Aorta (tissue), 5 donors: ENCODE measurements around the gene PROZ. TPM values are rescaled to one million over a fixed set of nuclear protein-coding genes. Genes with fewer than 3 reads are reported as not detected.

ENCODE experiments used
- ATAC-seq: fragments of 200-7000 bp; cut with Tn5 transposase; one replicate; pipeline ENCODE4 v1.9.1; 2022; ENCODE audit warnings: moderate library complexity; ENCODE audit not compliant: low FRiP score
- DNase-seq, 2 donors: peaks; one replicate each; pipeline ENCODE4 v3.0.0-alpha.2; 2020
- H3K27ac ChIP-seq, 2 donors: one replicate each; pipeline ENCODE4 v1.5.1; 2013; ENCODE audit warnings: low read length in 2 of 2, mild to moderate bottlenecking in 2 of 2, moderate library complexity in 2 of 2, control low read depth in 1 of 2, inconsistent platforms in 1 of 2, low read depth in 1 of 2
- H3K27me3 ChIP-seq, 2 donors: one replicate each; pipeline ENCODE4 v1.6.1; 2013; ENCODE audit warnings: control low read depth in 1 of 2, low read length in 1 of 2, mild to moderate bottlenecking in 1 of 2, moderate library complexity in 1 of 2; ENCODE audit not compliant: insufficient read depth in 2 of 2, control insufficient read depth in 1 of 2
- H3K36me3 ChIP-seq, 2 donors: one replicate each; pipeline ENCODE4 v1.6.1; 2013; ENCODE audit warnings: control low read depth in 1 of 2, low read length in 1 of 2, mild to moderate bottlenecking in 1 of 2; ENCODE audit not compliant: insufficient read depth in 2 of 2, control insufficient read depth in 1 of 2
- H3K4me1 ChIP-seq, 2 donors: one replicate each; pipeline ENCODE4 v1.6.1; 2013; ENCODE audit warnings: low read length in 2 of 2, control low read depth in 1 of 2, mild to moderate bottlenecking in 1 of 2, moderate library complexity in 1 of 2; ENCODE audit not compliant: insufficient read depth in 2 of 2, control insufficient read depth in 1 of 2
- H3K4me3 ChIP-seq, 2 donors: one replicate each; pipeline ENCODE4 v1.5.1; 2013; ENCODE audit warnings: low read length in 2 of 2, control low read depth in 1 of 2, mild to moderate bottlenecking in 1 of 2
- H3K9me3 ChIP-seq: one replicate; pipeline ENCODE4 v1.6.1; 2013; ENCODE audit warnings: mild to moderate bottlenecking, low read length; ENCODE audit not compliant: control insufficient read depth
- WGBS, 2 donors: extraction: QIAGEN DNeasy Blood & Tissue Kit; methylation state at CpG; one replicate each; pipeline ENCODE4 v1.1.7; 2013; 5-methylcytosine and 5-hydroxymethylcytosine counted together
- intact Hi-C, 2 donors: fragments of 100-400 bp; cut with DNase I; formaldehyde crosslinking; loops; one replicate each; pipeline versions ENCODE4 v1.14.2 to v1.15.0; 2022
- polyA plus RNA-seq, 2 donors: library from polyadenylated mRNA; stranded (reverse); fragments of 200-250 nt; gene quantifications; one replicate each; pipeline ENCODE4 v1.2.3, GENCODE V29; 2013
- total RNA-seq, 2 donors: library from RNA; stranded (reverse); fragmentation: NEBNext Ultra II Directional; extraction: Animal tissue kit (Norgen Biotek cat#: 25700); gene quantifications; one replicate each; pipeline ENCODE4 v1.2.1, GENCODE V29; 2021
- donor health status: healthy with polysubstance abuse.
- donor health status: Bipolar disorder and iron deficiency.
- donor health status: DM: no; HTN: no; CAD: no.
- donor health status: DM: no; HTN: no; CAD: no.
- donor health status: DM: yes; HTN: yes; CAD: no.

Gene PROZ
- total and polyA plus RNA-seq, 4 donors = not detected

DNA sequence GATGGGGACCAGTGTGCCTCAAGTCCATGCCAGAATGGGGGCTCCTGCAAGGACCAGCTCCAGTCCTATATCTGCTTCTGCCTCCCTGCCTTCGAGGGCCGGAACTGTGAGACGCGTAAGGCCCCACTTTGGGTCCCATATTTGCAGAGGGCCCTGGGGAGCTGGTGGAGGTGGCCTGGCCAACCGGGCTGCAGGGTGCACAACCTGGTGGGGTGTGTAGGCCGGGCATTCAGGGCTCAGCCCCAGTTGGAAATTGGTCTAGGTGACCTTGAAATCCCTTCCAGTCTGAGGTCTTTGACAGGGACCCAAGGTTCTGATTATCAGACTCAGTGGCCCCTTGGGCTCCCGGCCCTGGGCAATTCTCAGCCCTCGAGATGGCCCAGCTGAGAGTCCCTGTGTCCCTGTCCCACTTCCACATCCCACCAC is 44.6 kb upstream of the PROZ start:
- H3K4me3 ChIP-seq = no peak overlapping the region
- intact Hi-C loops = no loop called here
- no peaks in the 10 kb centered on the region for H3K27me3 ChIP-seq
- H3K9me3 ChIP-seq = no peaks in the 10 kb centered on the region
- H3K27ac ChIP-seq = no peak overlapping the region
- no peak for ATAC-seq
- WGBS, 2 donors = 97 to 98% methylated on average over 8 of the region's 8 CpGs
- no peaks in the 10 kb centered on the region for H3K36me3 ChIP-seq
- peak; percentile 33 to 55 for DNase-seq
- no peaks in the 10 kb centered on the region for H3K4me1 ChIP-seq

- H3K27me3 ChIP-seq = no peaks in the 10 kb centered on the region
Observed at GRCh38 chr13:113114511-113115362, 43.7 kb upstream of the PROZ start.

GRCh38 chr13:113115363-113116205 is 42.9 kb upstream of the PROZ start:
- WGBS, 2 donors = 69 to 70% methylated on average over 21 of the region's 21 CpGs
- H3K27me3 ChIP-seq = no peaks in the 10 kb centered on the region
- no peaks in the 10 kb centered on the region for H3K4me1 ChIP-seq
- ATAC-seq (no peak), DNase-seq (peak in 1 of 2 donors; percentile 65)
- H3K9me3 ChIP-seq = no peaks in the 10 kb centered on the region
- no peak overlapping the region for H3K4me3 ChIP-seq
- H3K27ac ChIP-seq = no peak overlapping the region
- no peaks in the 10 kb centered on the region for H3K36me3 ChIP-seq
- intact Hi-C loops = no loop called here

More at GRCh38 chr13:113114511-113115362, 43.7 kb upstream of the PROZ start:
- Histone ChIP-seq H3K4me3 (no peak overlapping the region), H3K27ac (no peak overlapping the region), H3K4me1 (no peaks in the 10 kb centered on the region), H3K9me3 (no peaks in the 10 kb centered on the region), H3K36me3 (no peaks in the 10 kb centered on the region)
- ATAC-seq = no peak
- 86 to 88% methylated on average over 17 of the region's 17 CpGs for WGBS, 2 donors
- intact Hi-C loops = no loop called here
- peak in 1 of 2 donors; percentile 71 for DNase-seq

- no peaks in the 10 kb centered on the region for H3K36me3 ChIP-seq
- 75 to 78% methylated on average over 10 of the region's 10 CpGs for WGBS, 2 donors
- no peak for ATAC-seq
- intact Hi-C loops = no loop called here
- DNase-seq = peak in 1 of 2 donors; percentile 42
- no peaks in the 10 kb centered on the region for H3K9me3 ChIP-seq
- H3K4me3 ChIP-seq = no peak overlapping the region
- no peaks in the 10 kb centered on the region for H3K27me3 ChIP-seq
- no peaks in the 10 kb centered on the region for H3K4me1 ChIP-seq
- H3K27ac ChIP-seq = no peak overlapping the region
Observed at GRCh38 chr13:113116206-113116800, 42.1 kb upstream of the PROZ start.

DNA sequence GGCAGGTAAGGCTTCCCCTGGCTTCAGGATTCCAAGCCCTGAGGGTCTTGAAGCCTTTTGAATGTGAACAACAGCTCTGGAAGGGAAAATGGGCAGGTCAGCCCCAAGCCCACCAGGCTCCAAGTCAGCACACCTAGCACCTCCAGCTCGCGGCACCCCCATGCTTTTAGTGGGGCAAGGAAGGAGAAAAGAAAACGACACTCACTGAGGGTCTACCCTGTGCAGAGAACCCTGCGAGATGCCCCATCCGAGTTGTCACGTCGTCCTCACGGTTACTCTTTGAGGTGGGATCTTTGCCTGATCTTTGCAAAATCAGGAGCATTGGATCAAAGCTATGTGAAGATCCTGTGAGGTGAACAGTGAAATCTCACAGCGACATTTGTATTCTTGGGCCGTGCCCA is 41.6 kb upstream of the PROZ start:
- H3K27ac ChIP-seq = no peak overlapping the region
- H3K36me3 ChIP-seq = no peaks in the 10 kb centered on the region
- 93% methylated on average over 10 of the region's 10 CpGs for WGBS, 2 donors
- ATAC-seq (no peak), DNase-seq (peak in 1 of 2 donors; percentile 34)
- intact Hi-C loops = no loop called here
- no peak overlapping the region for H3K4me3 ChIP-seq
- H3K9me3 ChIP-seq = no peaks in the 10 kb centered on the region
- no peaks in the 10 kb centered on the region for H3K27me3 ChIP-seq
- no peaks in the 10 kb centered on the region for H3K4me1 ChIP-seq

DNA sequence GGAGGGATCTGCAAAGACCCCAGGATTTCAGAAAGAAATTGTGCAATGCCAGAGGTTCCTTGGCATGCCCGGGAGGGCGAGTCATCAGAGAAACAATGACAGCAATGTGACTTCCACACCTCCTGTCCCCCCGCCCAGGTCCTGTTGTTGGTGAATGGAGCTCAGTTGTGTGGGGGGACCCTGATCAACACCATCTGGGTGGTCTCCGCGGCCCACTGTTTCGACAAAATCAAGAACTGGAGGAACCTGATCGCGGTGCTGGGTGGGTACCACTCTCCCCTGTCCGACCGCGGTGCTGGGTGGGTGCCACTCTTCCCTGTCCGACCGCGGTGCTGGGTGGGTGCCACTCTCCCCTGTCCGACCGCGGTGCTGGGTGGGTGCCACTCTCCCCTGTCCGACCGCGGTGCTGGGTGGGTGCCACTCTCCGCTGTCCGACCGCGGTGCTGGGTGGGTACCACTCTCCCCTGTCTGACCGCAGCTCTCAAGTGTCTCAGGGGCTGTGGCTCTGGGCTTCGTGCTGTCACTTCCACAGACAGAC is 41.0 kb upstream of the PROZ start:
- Histone ChIP-seq H3K9me3 (no peaks in the 10 kb centered on the region), H3K27ac (no peak overlapping the region), H3K4me1 (no peaks in the 10 kb centered on the region), H3K4me3 (no peak overlapping the region), H3K36me3 (no peaks in the 10 kb centered on the region), H3K27me3 (no peaks in the 10 kb centered on the region)
- no peak for ATAC-seq
- WGBS, 2 donors = 91% methylated on average over 23 to 26 of the region's 26 CpGs
- intact Hi-C loops = no loop called here
- peak in 1 of 2 donors; percentile 72 for DNase-seq

DNA sequence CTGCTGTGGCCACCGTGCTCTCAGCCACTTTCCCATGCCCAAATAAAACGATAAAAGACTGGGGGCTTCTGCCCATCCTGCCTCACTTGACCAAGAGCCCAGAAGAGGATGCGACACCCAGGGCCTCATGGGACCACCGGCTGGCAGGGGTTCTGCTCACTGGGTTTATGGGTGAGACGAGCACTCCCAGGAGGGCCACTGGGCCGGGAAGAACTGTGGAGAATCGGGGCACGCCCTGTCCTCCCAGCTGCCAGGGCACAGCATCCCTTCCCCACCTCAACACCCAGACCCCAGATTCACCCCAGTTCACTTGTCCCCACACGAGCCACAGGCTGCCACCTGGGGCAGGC is 40.6 kb upstream of the PROZ start:
- WGBS, 2 donors = 90 to 93% methylated on average over 9 of the region's 9 CpGs
- no peaks in the 10 kb centered on the region for H3K4me1 ChIP-seq
- ATAC-seq = no peak
- intact Hi-C loops = no loop called here
- DNase-seq = peak in 1 of 2 donors; percentile 58
- H3K27me3 ChIP-seq = no peaks in the 10 kb centered on the region
- H3K4me3 ChIP-seq = no peak overlapping the region
- H3K9me3 ChIP-seq = no peaks in the 10 kb centered on the region
- H3K36me3 ChIP-seq = no peaks in the 10 kb centered on the region
- no peak overlapping the region for H3K27ac ChIP-seq

GRCh38 chr13:113118261-113119021 is 40.0 kb upstream of the PROZ start:
- intact Hi-C loops = no loop called here

More at GRCh38 chr13:113118261-113119021, 40.0 kb upstream of the PROZ start:
- WGBS, 2 donors = 90 to 92% methylated on average over 42 of the region's 42 CpGs
- Histone ChIP-seq H3K4me1 (no peaks in the 10 kb centered on the region), H3K27ac (no peak overlapping the region), H3K4me3 (no peak overlapping the region), H3K27me3 (no peaks in the 10 kb centered on the region), H3K9me3 (no peaks in the 10 kb centered on the region), H3K36me3 (no peaks in the 10 kb centered on the region)
- no peak for ATAC-seq
- peak in 1 of 2 donors; percentile 67 for DNase-seq
